ENCODE measurements around the gene UNC45B. TPM values are rescaled to one million over a fixed set of nuclear protein-coding genes. Genes with fewer than 3 reads are reported as not detected.

The UNC45B gene
- total RNA-seq, 1 experiment from 2014 or later = 0.07 TPM

GRCh38 chr17:35171834-35172233, 24.2 kb downstream of the UNC45B start:
- ATAC-seq = no peak

More at GRCh38 chr17:35171834-35172233, 24.2 kb downstream of the UNC45B start:
- no peak overlapping the region for H3K4me3 Mint-ChIP-seq
- H3K9me3 Mint-ChIP-seq = no peaks in the 10 kb centered on the region
- H3K36me3 Mint-ChIP-seq = no peaks in the 10 kb centered on the region
- TF ChIP-seq ZNF317 (CRISPR knock-in tag; IDR thresholded peaks at IDR 0.05; ENCODE audit: borderline replicate concordance, low read depth) = no peak
- no peak for TF ChIP-seq PREB (CRISPR knock-in tag; IDR thresholded peaks at IDR 0.05; ENCODE audit: borderline replicate concordance)
- TF ChIP-seq GTF2I (CRISPR knock-in tag; conservative IDR thresholded peaks at IDR 0.05) = no peak
- TF ChIP-seq OVOL2 (CRISPR knock-in tag; IDR thresholded peaks at IDR 0.05; ENCODE audit: borderline replicate concordance) = no peak
- no peak for TF ChIP-seq RORB (CRISPR knock-in tag; IDR thresholded peaks at IDR 0.05)
- no peak for TF ChIP-seq AFF4 (CRISPR knock-in tag; IDR thresholded peaks at IDR 0.05; ENCODE audit: borderline replicate concordance)
- TF ChIP-seq TCF7 (CRISPR knock-in tag; IDR thresholded peaks at IDR 0.05; ENCODE audit: low read depth) = no peak
- no peak for TF ChIP-seq ZNF138 (CRISPR knock-in tag; conservative IDR thresholded peaks at IDR 0.05)
- no peak for TF ChIP-seq STAT6 (CRISPR knock-in tag; conservative IDR thresholded peaks at IDR 0.05; ENCODE audit: low read depth)
- TF ChIP-seq USF1 (CRISPR knock-in tag; IDR thresholded peaks at IDR 0.05) = no peak
- no peak for TF ChIP-seq ZMAT4 (CRISPR knock-in tag; IDR thresholded peaks at IDR 0.05)
- no peak for TF ChIP-seq ATF3 (CRISPR knock-in tag; conservative IDR thresholded peaks at IDR 0.05)
- TF ChIP-seq SP1 (CRISPR knock-in tag; conservative IDR thresholded peaks at IDR 0.05) = no peak
- TF ChIP-seq TEAD1 (CRISPR knock-in tag; IDR thresholded peaks at IDR 0.05) = no peak
- TF ChIP-seq E2F1 (CRISPR knock-in tag; IDR thresholded peaks at IDR 0.05) = no peak
- TF ChIP-seq SMAD4 (CRISPR knock-in tag; IDR thresholded peaks at IDR 0.05) = no peak
- TF ChIP-seq RELA (CRISPR knock-in tag; IDR thresholded peaks at IDR 0.05; ENCODE audit: borderline replicate concordance) = no peak
- no peak for TF ChIP-seq FOXP1 (CRISPR knock-in tag; IDR thresholded peaks at IDR 0.05; ENCODE audit: borderline replicate concordance)
- no peak for TF ChIP-seq USF2 (CRISPR knock-in tag; IDR thresholded peaks at IDR 0.05)
- no peak for DNase-seq (ENCODE audit: low spot score)
- no peaks in the 10 kb centered on the region for H3K4me1 Mint-ChIP-seq
- CTCF ChIA-PET = interaction anchor here (1.4 to 1.7 kb wide), 2 partner anchors 362 to 368 kb away, joined by 6 to 9 read pairs; no protein-coding TSS in a partner anchor
- H3K27me3 Mint-ChIP-seq (ENCODE audit: low read depth) = peaks cover 5% of the 10 kb centered on the region
- H3K27ac Mint-ChIP-seq = no peak overlapping the region
- POLR2A ChIA-PET = no interaction called here
